Measurements from ENCODE around the gene SEMA3G. TPM values are rescaled to one million over a fixed set of nuclear protein-coding genes. Genes with fewer than 3 reads are reported as not detected.

Gene SEMA3G
- total RNA-seq, 2 donors from 2014 or later = 1.5 to 2.3 TPM

GRCh38 chr3:52422669-52423068 lies 22.2 kb downstream of the SEMA3G start:
- no peak overlapping the region for H3K27ac Mint-ChIP-seq
- H3K27me3 Mint-ChIP-seq = no peaks in the 10 kb centered on the region
- no peaks in the 10 kb centered on the region for H3K9me3 ChIP-seq (ENCODE audit: control insufficient read depth, low read length, poor library complexity, severe bottlenecking)
- ATAC-seq (no peak), DNase-seq (no peak)
- H3K36me3 Mint-ChIP-seq (ENCODE audit: low read depth) = no peaks in the 10 kb centered on the region
- peaks cover 2% of the 10 kb centered on the region for H3K4me1 Mint-ChIP-seq
- H3K4me3 Mint-ChIP-seq = no peak overlapping the region

- Mint-ChIP-seq H3K4me1 (peaks cover 3% of the 10 kb centered on the region), H3K36me3 (ENCODE audit: low read depth) (no peaks in the 10 kb centered on the region), H3K4me3 (no peak overlapping the region), H3K27me3 (no peaks in the 10 kb centered on the region), H3K27ac (no peak overlapping the region)
- ATAC-seq (no peak), DNase-seq (no peak)
- no peaks in the 10 kb centered on the region for H3K9me3 ChIP-seq (ENCODE audit: control insufficient read depth, low read length, poor library complexity, severe bottlenecking)
These were observed 24.5 kb downstream of the SEMA3G start for GRCh38 chr3:52420388-52420787.

- ATAC-seq (no peak), DNase-seq (no peak)
- no peaks in the 10 kb centered on the region for H3K9me3 ChIP-seq (ENCODE audit: control insufficient read depth, low read length, poor library complexity, severe bottlenecking)
- Mint-ChIP-seq H3K4me1 (peaks cover 16% of the 10 kb centered on the region), H3K36me3 (ENCODE audit: low read depth) (no peaks in the 10 kb centered on the region), H3K4me3 (no peak overlapping the region), H3K27ac (no peak overlapping the region), H3K27me3 (no peaks in the 10 kb centered on the region)
These were observed 29.1 kb downstream of the SEMA3G start for GRCh38 chr3:52415800-52416199.

GRCh38 chr3:52408466-52408865 lies 36.4 kb downstream of the SEMA3G start:
- no peak for DNase-seq
- ATAC-seq = no peak
- peak overlapping the region; percentile 95 for H3K4me3 Mint-ChIP-seq
- no peaks in the 10 kb centered on the region for H3K9me3 ChIP-seq (ENCODE audit: control insufficient read depth, low read length, poor library complexity, severe bottlenecking)
- peaks cover 2% of the 10 kb centered on the region for H3K36me3 Mint-ChIP-seq (ENCODE audit: low read depth)
- H3K27me3 Mint-ChIP-seq = no peaks in the 10 kb centered on the region
- peaks cover 27% of the 10 kb centered on the region for H3K4me1 Mint-ChIP-seq
- peak overlapping the region; percentile 93 for H3K27ac Mint-ChIP-seq

- Mint-ChIP-seq H3K4me3 (peak overlapping the region; percentile 95), H3K4me1 (peaks cover 26% of the 10 kb centered on the region), H3K36me3 (ENCODE audit: low read depth) (peaks cover 5% of the 10 kb centered on the region), H3K27me3 (no peaks in the 10 kb centered on the region), H3K27ac (peak overlapping the region; percentile 93)
- DNase-seq (no peak), ATAC-seq (no peak)
- no peaks in the 10 kb centered on the region for H3K9me3 ChIP-seq (ENCODE audit: control insufficient read depth, low read length, poor library complexity, severe bottlenecking)
These were observed 37.1 kb downstream of the SEMA3G start for GRCh38 chr3:52407779-52408178.

GRCh38 chr3:52406791-52407510 lies 38.0 kb downstream of the SEMA3G start:
- Mint-ChIP-seq H3K4me1 (peaks cover 23% of the 10 kb centered on the region), H3K27me3 (no peaks in the 10 kb centered on the region), H3K27ac (peak overlapping the region; percentile 62), H3K4me3 (no peak overlapping the region), H3K36me3 (ENCODE audit: low read depth) (peaks cover 5% of the 10 kb centered on the region)
- ATAC-seq = no peak
- H3K9me3 ChIP-seq (ENCODE audit: control insufficient read depth, low read length, poor library complexity, severe bottlenecking) = no peaks in the 10 kb centered on the region
- DNase-seq = no peak

- no peak for ATAC-seq
- Mint-ChIP-seq H3K4me3 (no peak overlapping the region), H3K4me1 (peaks cover 18% of the 10 kb centered on the region), H3K27me3 (no peaks in the 10 kb centered on the region), H3K36me3 (ENCODE audit: low read depth) (peaks cover 5% of the 10 kb centered on the region), H3K27ac (no peak overlapping the region)
- no peak for DNase-seq
- no peaks in the 10 kb centered on the region for H3K9me3 ChIP-seq (ENCODE audit: control insufficient read depth, low read length, poor library complexity, severe bottlenecking)
These were observed 38.7 kb downstream of the SEMA3G start for GRCh38 chr3:52406231-52406661.

- DNase-seq (no peak), ATAC-seq (no peak)
- peaks cover 5% of the 10 kb centered on the region for H3K36me3 Mint-ChIP-seq (ENCODE audit: low read depth)
- no peaks in the 10 kb centered on the region for H3K27me3 Mint-ChIP-seq
- no peaks in the 10 kb centered on the region for H3K9me3 ChIP-seq (ENCODE audit: control insufficient read depth, low read length, poor library complexity, severe bottlenecking)
- peaks cover 14% of the 10 kb centered on the region for H3K4me1 Mint-ChIP-seq
- H3K4me3 Mint-ChIP-seq = no peak overlapping the region
- peak overlapping the region; percentile 45 for H3K27ac Mint-ChIP-seq
These were observed 39.2 kb downstream of the SEMA3G start for GRCh38 chr3:52405601-52406110.

- peak overlapping the region; percentile 45 for H3K27ac Mint-ChIP-seq
- DNase-seq = peak in 1 of 3 donors; percentile 1
- ATAC-seq = no peak
- no peaks in the 10 kb centered on the region for H3K27me3 Mint-ChIP-seq
- H3K36me3 Mint-ChIP-seq (ENCODE audit: low read depth) = peaks cover 5% of the 10 kb centered on the region
- H3K4me1 Mint-ChIP-seq = peaks cover 14% of the 10 kb centered on the region
- H3K9me3 ChIP-seq (ENCODE audit: control insufficient read depth, low read length, poor library complexity, severe bottlenecking) = no peaks in the 10 kb centered on the region
- no peak overlapping the region for H3K4me3 Mint-ChIP-seq
These were observed 39.8 kb downstream of the SEMA3G start for GRCh38 chr3:52405066-52405465.

- no peaks in the 10 kb centered on the region for H3K9me3 ChIP-seq (ENCODE audit: control insufficient read depth, low read length, poor library complexity, severe bottlenecking)
- Mint-ChIP-seq H3K27me3 (no peaks in the 10 kb centered on the region), H3K27ac (no peak overlapping the region), H3K4me1 (peaks cover 14% of the 10 kb centered on the region), H3K36me3 (ENCODE audit: low read depth) (peaks cover 5% of the 10 kb centered on the region), H3K4me3 (no peak overlapping the region)
- ATAC-seq = no peak
- no peak for DNase-seq
These were observed 40.5 kb downstream of the SEMA3G start for GRCh38 chr3:52404391-52404790.

- Mint-ChIP-seq H3K27ac (no peak overlapping the region), H3K27me3 (no peaks in the 10 kb centered on the region), H3K4me1 (peaks cover 11% of the 10 kb centered on the region), H3K36me3 (ENCODE audit: low read depth) (peaks cover 5% of the 10 kb centered on the region), H3K4me3 (no peak overlapping the region)
- no peak for DNase-seq
- no peak for ATAC-seq
- H3K9me3 ChIP-seq (ENCODE audit: control insufficient read depth, low read length, poor library complexity, severe bottlenecking) = no peaks in the 10 kb centered on the region
These were observed 40.9 kb downstream of the SEMA3G start for GRCh38 chr3:52403955-52404354.

GRCh38 chr3:52403271-52403841 lies 41.5 kb downstream of the SEMA3G start:
- H3K9me3 ChIP-seq (ENCODE audit: control insufficient read depth, low read length, poor library complexity, severe bottlenecking) = no peaks in the 10 kb centered on the region
- H3K27me3 Mint-ChIP-seq = no peaks in the 10 kb centered on the region
- no peak overlapping the region for H3K4me3 Mint-ChIP-seq
- peaks cover 3% of the 10 kb centered on the region for H3K36me3 Mint-ChIP-seq (ENCODE audit: low read depth)
- DNase-seq (peak in 1 of 3 donors; percentile 5), ATAC-seq (no peak)
- H3K27ac Mint-ChIP-seq = no peak overlapping the region
- peaks cover 6% of the 10 kb centered on the region for H3K4me1 Mint-ChIP-seq

- Mint-ChIP-seq H3K27me3 (no peaks in the 10 kb centered on the region), H3K4me3 (no peak overlapping the region), H3K27ac (no peak overlapping the region), H3K4me1 (peaks cover 3% of the 10 kb centered on the region), H3K36me3 (ENCODE audit: low read depth) (peaks cover 3% of the 10 kb centered on the region)
- no peak for ATAC-seq
- DNase-seq = peak in 1 of 3 donors; percentile 1
- no peaks in the 10 kb centered on the region for H3K9me3 ChIP-seq (ENCODE audit: control insufficient read depth, low read length, poor library complexity, severe bottlenecking)
These were observed 42.1 kb downstream of the SEMA3G start for GRCh38 chr3:52402706-52403270.
